ENCODE data around the gene HSPA12B. TPM values are rescaled to one million over a fixed set of nuclear protein-coding genes. Genes with fewer than 3 reads are reported as not detected.

HSPA12B gene
- total and polyA plus RNA-seq, 2 experiments from 2014 or later, result 2.5 to 3.4 TPM

GRCh38 chr20:3759316-3759823 lies 26.9 kb downstream of the HSPA12B start:
- Histone ChIP-seq H3K9me2 (replicated peaks; ENCODE audit: insufficient read depth) (no peaks in the 10 kb centered on the region), H3K79me2 (no peaks in the 10 kb centered on the region), H3K36me3 (replicated peaks; ENCODE audit: insufficient read depth, low read depth) (no peaks in the 10 kb centered on the region), H3K4me1 (ENCODE audit: insufficient read depth) (no peaks in the 10 kb centered on the region), H3K27ac (no peak overlapping the region), H3K4me2 (no peak overlapping the region), H2AFZ (no peak overlapping the region), H3K9me3 (ENCODE audit: low read depth) (no peaks in the 10 kb centered on the region), H3K27me3 (no peaks in the 10 kb centered on the region), H3K4me3 (no peak overlapping the region), H4K20me1 (ENCODE audit: insufficient read depth, poor library complexity, severe bottlenecking) (no peaks in the 10 kb centered on the region)
- DNase-seq (ENCODE audit: low spot score), result no peak
- TF ChIP-seq EZH2 (IDR thresholded peaks at IDR 0.05; ENCODE audit: borderline replicate concordance), result no peak
- TF ChIP-seq CTCF (IDR thresholded peaks at IDR 0.05; ENCODE audit: poor library complexity), result no peak
- no peak for TF ChIP-seq EZH2phosphoT487 (IDR thresholded peaks at IDR 0.05; ENCODE audit: low read depth, severe bottlenecking, unreplicated experiment)
- 90% methylated on average over 11 of the region's 11 CpGs for WGBS (ENCODE audit: low lambda C conversion rate, missing lambda C conversion rate)

GRCh38 chr20:3759884-3760283 lies 27.4 kb downstream of the HSPA12B start:
- Histone ChIP-seq H4K20me1 (ENCODE audit: insufficient read depth, poor library complexity, severe bottlenecking) (no peaks in the 10 kb centered on the region), H3K27ac (no peak overlapping the region), H2AFZ (no peak overlapping the region), H3K4me2 (no peak overlapping the region), H3K9me3 (ENCODE audit: low read depth) (no peaks in the 10 kb centered on the region), H3K4me3 (no peak overlapping the region), H3K4me1 (ENCODE audit: insufficient read depth) (no peaks in the 10 kb centered on the region), H3K27me3 (no peaks in the 10 kb centered on the region), H3K36me3 (replicated peaks; ENCODE audit: insufficient read depth, low read depth) (no peaks in the 10 kb centered on the region), H3K79me2 (no peaks in the 10 kb centered on the region), H3K9me2 (replicated peaks; ENCODE audit: insufficient read depth) (no peaks in the 10 kb centered on the region)
- 94% methylated on average over 11 of the region's 11 CpGs for WGBS (ENCODE audit: low lambda C conversion rate, missing lambda C conversion rate)
- TF ChIP-seq EZH2phosphoT487 (IDR thresholded peaks at IDR 0.05; ENCODE audit: low read depth, severe bottlenecking, unreplicated experiment) (no peak), CTCF (IDR thresholded peaks at IDR 0.05; ENCODE audit: poor library complexity) (no peak), EZH2 (IDR thresholded peaks at IDR 0.05; ENCODE audit: borderline replicate concordance) (no peak)
- no peak for DNase-seq (ENCODE audit: low spot score)

GRCh38 chr20:3760655-3761348 lies 28.3 kb downstream of the HSPA12B start:
- Histone ChIP-seq H3K79me2 (no peaks in the 10 kb centered on the region), H3K36me3 (replicated peaks; ENCODE audit: insufficient read depth, low read depth) (no peaks in the 10 kb centered on the region), H2AFZ (no peak overlapping the region), H3K27ac (no peak overlapping the region), H3K4me2 (no peak overlapping the region), H3K9me2 (replicated peaks; ENCODE audit: insufficient read depth) (no peaks in the 10 kb centered on the region), H3K4me1 (ENCODE audit: insufficient read depth) (no peaks in the 10 kb centered on the region), H3K4me3 (no peak overlapping the region), H3K9me3 (ENCODE audit: low read depth) (no peaks in the 10 kb centered on the region), H3K27me3 (no peaks in the 10 kb centered on the region), H4K20me1 (ENCODE audit: insufficient read depth, poor library complexity, severe bottlenecking) (no peaks in the 10 kb centered on the region)
- DNase-seq (ENCODE audit: low spot score), result no peak
- no peak for TF ChIP-seq CTCF (IDR thresholded peaks at IDR 0.05; ENCODE audit: poor library complexity)
- TF ChIP-seq EZH2phosphoT487 (IDR thresholded peaks at IDR 0.05; ENCODE audit: low read depth, severe bottlenecking, unreplicated experiment), result no peak
- TF ChIP-seq EZH2 (IDR thresholded peaks at IDR 0.05; ENCODE audit: borderline replicate concordance), result no peak
- 62% methylated on average over 10 of the region's 10 CpGs for WGBS (ENCODE audit: low lambda C conversion rate, missing lambda C conversion rate)

Data from hepatocyte (in vitro differentiated cells).